ENCODE results near the gene PTPRN2.
"Not testable (repeated sequence)": the region's sequence is repeated elsewhere in the genome, so short reads cannot be mapped to it uniquely, and the experiment has no call there.

PTPRN2 gene

GRCh38 chr7:158508802-158509385 is 78.7 kb downstream of the PTPRN2 start:
- no peak for DNase-seq

GRCh38 chr7:158508321-158508720 is 79.3 kb downstream of the PTPRN2 start:
- not testable (repeated sequence) for DNase-seq

- no peak for DNase-seq
Observed at GRCh38 chr7:158507917-158508316, 79.7 kb downstream of the PTPRN2 start.

GRCh38 chr7:158507175-158507574 is 80.4 kb downstream of the PTPRN2 start:
- DNase-seq = not testable (repeated sequence)

GRCh38 chr7:158506626-158507025 is 81.0 kb downstream of the PTPRN2 start:
- DNase-seq = no peak

GRCh38 chr7:158505683-158506082 is 81.9 kb downstream of the PTPRN2 start:
- DNase-seq = no peak

GRCh38 chr7:158502068-158502750 is 85.4 kb downstream of the PTPRN2 start:
- no peak for DNase-seq

GRCh38 chr7:158501393-158502067 is 86.1 kb downstream of the PTPRN2 start:
- no peak for DNase-seq

- no peak for DNase-seq
Observed at GRCh38 chr7:158500651-158501052, 87.0 kb downstream of the PTPRN2 start.

- DNase-seq = no peak
Observed at GRCh38 chr7:158499082-158499455, 88.6 kb downstream of the PTPRN2 start.

- DNase-seq = no peak
Observed at GRCh38 chr7:158498443-158499081, 89.1 kb downstream of the PTPRN2 start.

- no peak for DNase-seq
Observed at GRCh38 chr7:158497627-158498026, 90.0 kb downstream of the PTPRN2 start.

GRCh38 chr7:158495786-158496185 is 91.8 kb downstream of the PTPRN2 start:
- DNase-seq = no peak

GRCh38 chr7:158495216-158495615 is 92.4 kb downstream of the PTPRN2 start:
- DNase-seq = no peak

- no peak for DNase-seq
Observed at GRCh38 chr7:158494643-158495042, 93.0 kb downstream of the PTPRN2 start.

- DNase-seq = no peak
Observed at GRCh38 chr7:158494162-158494586, 93.4 kb downstream of the PTPRN2 start.

GRCh38 chr7:158492367-158492764 is 95.3 kb downstream of the PTPRN2 start:
- DNase-seq = no peak

GRCh38 chr7:158491094-158491493 is 96.5 kb downstream of the PTPRN2 start:
- DNase-seq = no peak

GRCh38 chr7:158490171-158490782 is 97.3 kb downstream of the PTPRN2 start:
- no peak for DNase-seq

- DNase-seq = no peak
Observed at GRCh38 chr7:158489462-158490155, 98.0 kb downstream of the PTPRN2 start.

- no peak for DNase-seq
Observed at GRCh38 chr7:158488181-158488971, 99.2 kb downstream of the PTPRN2 start.

GRCh38 chr7:158487631-158488151 is 99.9 kb downstream of the PTPRN2 start:
- DNase-seq = no peak
